ENCODE data around the gene SSH3.

- TF ChIP-seq, protein P1, sequence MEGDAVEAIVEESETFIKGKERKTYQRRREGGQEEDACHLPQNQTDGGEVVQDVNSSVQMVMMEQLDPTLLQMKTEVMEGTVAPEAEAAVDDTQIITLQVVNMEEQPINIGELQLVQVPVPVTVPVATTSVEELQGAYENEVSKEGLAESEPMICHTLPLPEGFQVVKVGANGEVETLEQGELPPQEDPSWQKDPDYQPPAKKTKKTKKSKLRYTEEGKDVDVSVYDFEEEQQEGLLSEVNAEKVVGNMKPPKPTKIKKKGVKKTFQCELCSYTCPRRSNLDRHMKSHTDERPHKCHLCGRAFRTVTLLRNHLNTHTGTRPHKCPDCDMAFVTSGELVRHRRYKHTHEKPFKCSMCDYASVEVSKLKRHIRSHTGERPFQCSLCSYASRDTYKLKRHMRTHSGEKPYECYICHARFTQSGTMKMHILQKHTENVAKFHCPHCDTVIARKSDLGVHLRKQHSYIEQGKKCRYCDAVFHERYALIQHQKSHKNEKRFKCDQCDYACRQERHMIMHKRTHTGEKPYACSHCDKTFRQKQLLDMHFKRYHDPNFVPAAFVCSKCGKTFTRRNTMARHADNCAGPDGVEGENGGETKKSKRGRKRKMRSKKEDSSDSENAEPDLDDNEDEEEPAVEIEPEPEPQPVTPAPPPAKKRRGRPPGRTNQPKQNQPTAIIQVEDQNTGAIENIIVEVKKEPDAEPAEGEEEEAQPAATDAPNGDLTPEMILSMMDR (IDR thresholded peaks at IDR 0.05), result no peak
- TF ChIP-seq POLR2AphosphoS5 (IDR thresholded peaks at IDR 0.05), result no peak
These were observed 12.5 kb upstream of the SSH3 start for GRCh38 chr11:67290801-67291200.

Data from breast epithelium (tissue), 3 donors.